HG03575 (cell line): Measurements from ENCODE around the gene ASTL.
"Not testable (repeated sequence)": the region's sequence is repeated elsewhere in the genome, so short reads cannot be mapped to it uniquely, and the experiment has no call there.

ENCODE experiments used
- ATAC-seq: cut with Tn5 transposase; IDR thresholded peaks from one replicate; pipeline ENCODE4 v1.9.1; 2021; ENCODE audit not compliant: unreplicated experiment, insufficient number of reproducible peaks, low FRiP score; ENCODE audit errors: extremely low read depth

Gene ASTL

GRCh38 chr2:96091711-96092572 lies 46.4 kb downstream of the ASTL start:
- no peak for ATAC-seq

DNA sequence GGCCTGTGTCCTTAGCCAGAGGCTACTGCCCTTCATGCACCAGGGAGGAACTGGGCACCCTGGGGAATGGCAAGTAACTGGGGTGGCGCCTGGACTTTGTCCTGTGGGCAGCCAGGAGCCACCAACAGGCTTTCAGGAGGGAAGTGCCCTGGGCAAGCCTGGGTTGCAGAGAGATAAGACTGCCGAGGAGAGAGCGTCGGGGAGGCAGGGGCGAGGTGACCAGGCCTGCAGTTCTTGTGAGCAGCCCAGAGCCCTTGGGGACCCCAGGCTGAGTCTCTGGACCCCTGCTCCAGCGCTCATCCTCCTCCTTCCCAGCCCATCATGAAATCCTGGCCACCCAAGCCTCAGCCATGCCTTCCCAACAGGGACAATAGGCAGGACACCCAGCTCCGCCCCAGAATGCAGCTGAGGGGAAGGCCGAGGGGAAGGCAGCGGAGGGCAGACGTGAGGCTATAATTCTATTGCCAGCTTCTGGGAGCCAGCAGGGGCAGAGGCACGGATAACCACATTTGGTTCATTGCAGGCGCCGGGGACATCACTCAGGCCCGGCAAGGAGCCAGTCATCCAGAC lies 47.1 kb downstream of the ASTL start:
- ATAC-seq: no peak

GRCh38 chr2:96090196-96090926 lies 47.9 kb downstream of the ASTL start:
- no peak for ATAC-seq

- ATAC-seq: no peak
These were observed 48.7 kb downstream of the ASTL start for GRCh38 chr2:96089356-96090195.

DNA sequence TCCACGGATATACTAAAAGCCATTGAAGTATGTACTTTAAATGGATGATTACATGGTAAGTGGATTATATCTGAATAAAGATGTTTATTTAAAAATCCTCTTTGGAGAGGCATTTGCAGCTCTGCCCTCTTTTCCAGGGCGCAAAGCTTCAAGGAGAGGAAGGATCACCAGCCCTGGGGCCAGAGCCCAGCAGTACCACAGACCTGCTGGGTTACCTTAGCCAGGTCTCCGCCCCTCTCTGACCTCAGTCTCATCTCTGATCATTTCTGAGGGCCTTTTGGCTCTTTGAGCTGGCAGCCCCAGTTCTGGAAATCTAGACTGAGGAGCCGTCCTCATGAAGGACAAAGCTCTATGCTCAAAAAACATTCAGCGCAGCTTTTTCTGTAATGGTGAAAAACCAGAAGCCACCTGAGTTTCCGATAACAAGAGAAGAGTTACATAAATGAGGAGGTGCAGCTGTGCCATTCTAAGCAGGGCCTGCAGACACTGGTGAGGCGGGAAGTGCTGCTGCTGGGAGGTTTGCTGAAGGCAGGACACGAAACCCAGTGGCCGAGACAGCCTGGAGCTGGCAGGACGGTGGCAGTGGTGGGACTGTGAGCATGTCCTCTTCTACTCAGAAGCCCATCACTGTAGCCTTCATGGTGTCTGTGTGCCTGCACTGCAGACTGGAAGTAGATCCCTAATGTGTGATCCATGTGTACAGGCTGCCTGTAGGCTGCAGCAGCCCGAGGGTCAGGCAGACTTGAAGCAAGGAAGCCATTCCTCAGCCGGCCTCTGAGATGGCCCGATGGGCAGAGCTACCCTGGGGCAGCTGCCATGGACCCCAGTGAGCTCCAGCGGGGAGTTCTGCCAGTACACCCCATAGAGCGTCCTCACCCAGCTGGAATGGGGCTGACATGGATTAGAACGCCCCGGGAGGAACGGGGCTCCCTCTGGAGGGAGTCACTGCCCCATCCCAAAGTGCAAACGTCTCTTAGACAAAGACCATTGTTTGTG lies 49.7 kb downstream of the ASTL start:
- no peak for ATAC-seq

DNA sequence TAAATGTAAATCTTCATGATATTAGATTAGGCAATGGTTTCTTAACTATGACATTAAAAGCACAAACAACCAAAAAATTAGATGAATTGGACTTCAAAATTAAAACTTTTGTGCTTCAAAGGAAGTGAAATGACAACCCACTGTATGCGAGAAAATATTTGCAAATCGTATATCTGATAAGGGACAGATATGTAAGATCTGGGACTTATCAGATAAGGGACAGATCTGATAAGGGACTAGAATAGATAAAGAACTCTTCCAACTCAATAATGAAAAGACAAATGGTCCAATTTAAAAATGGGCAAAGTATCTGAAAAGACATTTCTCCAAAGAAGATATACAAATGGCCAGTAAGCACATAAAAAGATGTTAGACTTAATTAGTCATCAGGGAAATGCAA lies 51.2 kb downstream of the ASTL start:
- no peak for ATAC-seq

DNA sequence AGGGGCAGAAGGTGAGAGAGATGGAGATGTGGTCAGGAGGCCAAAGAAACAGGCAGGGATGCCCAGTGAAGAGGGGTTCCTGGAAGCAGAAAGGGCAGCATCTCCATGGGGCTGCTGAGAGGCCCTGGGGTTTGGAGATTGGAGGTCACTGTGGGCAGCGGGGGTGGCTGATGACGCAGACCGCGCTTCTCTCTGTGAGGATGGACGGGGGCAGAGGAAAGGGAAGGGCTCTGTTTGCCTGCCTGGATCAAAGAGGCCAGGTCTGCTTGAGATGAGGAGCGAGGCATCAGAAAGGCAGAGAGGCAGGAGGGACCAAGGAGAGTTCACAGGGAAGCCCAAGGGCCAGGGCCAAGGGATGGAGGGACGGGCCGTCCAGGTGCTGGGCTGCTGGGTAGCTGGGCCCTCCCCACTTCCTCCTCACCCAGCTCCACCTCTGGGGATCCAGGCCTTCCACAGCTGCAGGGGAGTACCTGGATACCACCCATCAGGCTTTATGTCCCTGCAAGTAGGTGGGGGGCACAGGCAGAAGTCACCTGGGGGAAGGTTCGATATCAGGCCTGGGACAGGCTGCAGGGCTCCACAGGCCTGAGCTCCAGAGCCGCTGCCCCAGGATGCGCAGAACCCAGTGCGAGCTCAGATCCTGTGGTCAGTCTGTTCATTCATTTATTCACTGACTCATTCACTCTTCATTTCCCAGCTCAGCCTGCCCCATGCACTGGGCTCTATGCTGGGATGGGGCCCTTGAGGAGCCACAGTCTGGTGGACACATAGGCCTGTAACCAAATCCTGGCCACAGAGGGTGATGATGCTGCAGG lies 52.6 kb downstream of the ASTL start:
- no peak for ATAC-seq

- not testable (repeated sequence) for ATAC-seq
These were observed 53.3 kb downstream of the ASTL start for GRCh38 chr2:96084858-96085518.

- no peak for ATAC-seq
These were observed 54.1 kb downstream of the ASTL start for GRCh38 chr2:96083989-96084857.

- no peak for ATAC-seq
These were observed 55.0 kb downstream of the ASTL start for GRCh38 chr2:96083064-96083939.

- no peak for ATAC-seq
These were observed 55.9 kb downstream of the ASTL start for GRCh38 chr2:96082211-96083063.

DNA sequence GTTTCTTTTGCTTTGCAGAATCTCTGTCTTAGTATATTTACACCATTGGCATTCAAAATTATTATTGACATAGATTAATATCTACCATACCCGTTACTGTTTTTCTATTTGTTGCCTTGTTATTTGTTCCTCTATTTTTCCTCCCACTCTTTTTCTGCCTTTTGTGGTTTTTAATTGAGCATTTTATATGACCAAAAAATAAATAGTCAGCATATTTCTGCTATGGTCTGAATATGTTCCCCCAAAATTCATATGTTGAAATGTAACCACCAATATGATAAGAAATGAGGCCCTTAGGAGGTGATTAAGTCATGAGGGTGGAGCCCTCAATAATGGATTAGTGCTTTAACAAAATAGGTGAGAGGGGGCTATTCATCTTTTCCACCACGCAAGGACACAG lies 57.3 kb downstream of the ASTL start:
- ATAC-seq: no peak

- no peak for ATAC-seq
These were observed 63.0 kb downstream of the ASTL start for GRCh38 chr2:96075199-96075771.

GRCh38 chr2:96074156-96074555 lies 64.1 kb downstream of the ASTL start:
- ATAC-seq: no peak
